NCI-H774 (cell line): ENCODE data around the gene MTMR2.

Source experiments
- DNase-seq: peaks from one replicate; lab custom pipeline; 2025; lab: John Stamatoyannopoulos, UW

The MTMR2 gene

GRCh38 chr11:95917193-95918036, 6.5 kb downstream of the MTMR2 start:
- peak; percentile 68 for DNase-seq

DNA sequence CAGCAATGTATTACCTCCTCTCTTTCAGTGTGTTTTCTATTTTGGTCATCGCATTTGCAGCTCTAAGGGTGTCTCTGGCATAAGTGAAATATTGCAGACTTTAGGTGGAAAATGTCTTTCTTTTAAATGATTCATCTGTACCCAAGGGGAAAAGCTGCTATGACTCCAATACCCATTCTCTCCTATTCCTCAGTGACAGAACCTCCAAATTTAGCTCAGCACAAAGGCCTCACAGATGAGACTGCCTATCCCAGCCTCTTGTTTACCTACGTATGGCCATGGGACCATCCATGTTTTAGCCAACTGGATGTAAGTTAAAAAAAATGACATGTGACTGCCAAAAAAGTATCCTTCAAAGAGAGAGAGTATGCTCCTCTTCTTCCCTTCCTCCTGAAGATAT, 7.9 kb downstream of the MTMR2 start:
- no peak for DNase-seq

GRCh38 chr11:95915051-95915450, 8.9 kb downstream of the MTMR2 start:
- DNase-seq = no peak

- no peak for DNase-seq
Measured at GRCh38 chr11:95913830-95914615, 9.9 kb downstream of the MTMR2 start.

GRCh38 chr11:95912902-95913560, 10.9 kb downstream of the MTMR2 start:
- DNase-seq = no peak

DNA sequence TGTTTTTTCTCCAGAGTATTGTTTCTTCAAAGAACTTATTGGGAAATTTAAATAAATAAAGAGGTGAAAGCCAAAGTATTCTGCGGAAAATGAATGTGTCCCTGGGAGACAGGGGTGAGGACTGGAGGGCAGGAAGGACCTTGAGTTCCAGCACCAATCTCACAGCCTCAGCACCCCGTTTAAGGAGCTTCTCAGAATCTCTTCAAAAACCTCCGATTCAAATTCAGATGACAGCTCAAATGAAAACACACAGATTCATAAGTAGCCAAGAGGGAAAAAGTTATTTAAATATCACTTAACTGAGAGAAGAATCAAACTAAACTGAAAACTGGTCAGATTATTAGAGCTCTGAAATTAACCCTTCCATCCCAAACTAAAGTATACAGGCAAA, 12.5 kb downstream of the MTMR2 start:
- DNase-seq = no peak

GRCh38 chr11:95910638-95911368, 13.1 kb downstream of the MTMR2 start:
- DNase-seq = no peak

DNA sequence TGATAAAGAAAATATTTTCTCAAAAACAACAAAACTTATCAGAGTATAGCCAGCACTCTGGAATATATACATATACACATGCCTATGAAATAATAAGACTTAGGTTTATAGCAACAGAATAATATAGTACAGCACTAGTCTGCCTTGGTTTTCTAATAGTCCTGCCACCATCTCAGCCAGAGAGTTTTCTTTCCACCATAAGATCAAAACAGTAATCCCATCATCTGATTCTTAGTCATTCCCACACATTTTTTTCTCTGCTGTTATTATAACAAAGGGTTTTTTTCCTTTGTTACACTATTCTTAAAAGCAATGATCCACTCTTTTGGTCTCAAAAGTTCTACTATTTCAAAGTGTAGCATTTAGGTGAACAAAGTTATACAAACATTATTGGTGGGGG, 15.1 kb downstream of the MTMR2 start:
- no peak for DNase-seq

DNA sequence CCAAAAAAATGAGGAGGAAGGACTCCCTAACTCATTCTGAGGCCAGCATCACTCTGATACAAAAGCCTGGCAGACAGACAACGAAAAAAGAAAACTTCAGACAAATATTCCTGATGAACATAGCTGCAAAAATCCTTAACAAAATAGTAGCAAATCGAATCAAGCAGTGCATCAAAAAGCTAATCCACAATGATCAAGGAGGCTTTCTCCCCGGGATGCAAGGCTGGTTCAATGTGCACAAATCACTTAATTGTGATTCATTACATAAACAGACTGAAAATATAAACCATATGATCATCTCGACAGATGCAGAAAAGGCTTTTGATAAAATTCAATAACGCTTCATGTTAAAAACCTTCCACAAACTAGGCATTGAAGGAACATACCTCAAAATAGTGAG, 16.4 kb downstream of the MTMR2 start:
- no peak for DNase-seq

- DNase-seq = no peak
Measured at GRCh38 chr11:95904009-95904650, 19.8 kb downstream of the MTMR2 start.

GRCh38 chr11:95898782-95899181, 25.1 kb downstream of the MTMR2 start:
- no peak for DNase-seq

DNA sequence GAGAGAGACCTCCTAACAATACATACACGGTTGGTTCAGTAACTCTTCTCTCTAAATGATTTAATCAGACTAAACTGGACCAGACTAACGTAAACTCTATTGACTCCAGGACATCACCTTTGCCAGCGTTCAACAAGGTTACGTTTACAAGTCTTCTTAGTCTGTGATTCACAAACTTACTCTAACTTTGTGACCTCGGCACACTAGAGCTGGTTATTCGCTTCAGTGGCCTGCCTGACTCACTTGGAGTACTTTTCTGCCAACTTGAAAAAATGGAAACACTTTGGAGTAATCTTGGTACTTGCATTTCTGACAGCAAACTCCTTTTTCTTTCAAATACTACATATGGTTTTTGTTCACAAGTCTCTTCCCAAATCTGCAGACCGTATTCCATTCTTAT, 26.2 kb downstream of the MTMR2 start:
- no peak for DNase-seq

- DNase-seq = no peak
Measured at GRCh38 chr11:95895815-95896214, 28.1 kb downstream of the MTMR2 start.

- no peak for DNase-seq
Measured at GRCh38 chr11:95892892-95893570, 30.9 kb downstream of the MTMR2 start.

DNA sequence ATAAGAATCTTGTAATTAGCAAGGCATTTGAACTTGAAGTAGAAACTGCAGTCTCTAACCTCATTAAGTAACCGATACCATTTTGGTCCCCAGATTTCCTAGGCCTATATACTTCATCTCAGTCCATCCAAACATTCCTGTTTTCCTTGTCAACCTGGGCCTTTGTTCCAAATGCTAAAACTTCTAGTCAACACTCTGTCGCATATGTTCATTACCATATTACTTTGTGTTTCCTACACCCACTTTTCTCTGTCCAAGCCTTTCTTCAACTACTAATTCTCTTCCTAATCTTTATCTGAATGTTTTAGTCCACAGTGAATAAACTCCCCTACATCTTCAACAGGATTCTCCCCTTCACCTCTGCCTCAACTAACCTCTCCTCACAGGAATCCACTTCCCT, 31.4 kb downstream of the MTMR2 start:
- no peak for DNase-seq

DNA sequence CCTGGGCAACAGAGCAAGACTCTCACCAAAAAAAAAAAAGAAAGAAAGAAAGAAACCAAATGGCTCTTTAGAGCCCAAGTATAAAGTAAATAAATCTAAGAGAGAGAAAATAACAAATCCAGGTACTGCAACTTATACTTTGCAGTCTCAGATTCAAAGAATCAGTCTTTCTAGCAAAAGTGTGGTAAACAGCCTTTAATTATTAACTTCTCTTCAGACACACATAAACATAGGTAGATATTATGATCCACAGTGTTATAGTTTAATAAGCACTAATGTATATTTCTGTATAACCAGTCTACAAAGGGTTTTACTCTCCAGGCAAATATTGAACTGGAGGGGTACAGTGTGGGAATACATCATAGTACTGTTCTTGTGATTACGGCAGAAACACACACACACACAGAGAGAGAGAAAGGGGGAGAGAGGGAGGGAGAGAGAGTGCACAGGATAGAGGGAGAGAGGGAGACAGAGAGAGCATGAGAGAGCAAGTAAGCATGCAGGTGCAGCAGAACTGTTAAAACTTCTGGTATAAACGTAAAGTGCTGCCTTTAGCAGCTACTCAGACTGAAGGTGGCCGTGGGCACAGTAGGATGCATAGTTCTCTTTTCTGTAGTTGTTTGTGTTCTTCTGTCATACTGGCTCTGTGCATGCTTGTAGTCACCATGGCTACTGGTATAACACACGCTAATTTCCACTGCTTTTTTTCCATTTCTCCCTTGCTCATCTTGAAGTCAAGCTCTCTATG, 32.3 kb downstream of the MTMR2 start:
- no peak for DNase-seq

- DNase-seq = no peak
Measured at GRCh38 chr11:95888852-95889251, 35.1 kb downstream of the MTMR2 start.

GRCh38 chr11:95888439-95888838, 35.5 kb downstream of the MTMR2 start:
- no peak for DNase-seq

DNA sequence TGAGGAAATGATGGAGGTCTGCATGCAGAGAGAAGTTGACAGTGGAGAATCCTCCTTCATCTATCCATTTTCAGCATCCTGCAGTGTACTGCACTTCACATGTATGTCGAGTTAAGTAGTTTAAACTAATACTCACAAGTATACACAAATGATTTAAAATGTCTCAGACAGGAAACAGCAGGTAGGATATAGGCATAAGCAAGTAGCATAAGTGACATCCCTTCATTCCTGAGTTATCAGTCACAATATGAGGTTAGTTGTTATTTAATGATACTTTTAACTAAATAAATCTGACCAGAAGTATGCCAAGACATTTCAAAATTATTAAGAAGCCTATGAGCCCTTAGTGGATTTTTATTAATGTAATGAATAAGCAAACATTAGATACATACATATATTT, 37.4 kb downstream of the MTMR2 start:
- no peak for DNase-seq

- no peak for DNase-seq
Measured at GRCh38 chr11:95884802-95885201, 39.1 kb downstream of the MTMR2 start.
